Prostate gland (tissue), 2 donors: ENCODE measurements around the gene TMEM63C.

ENCODE experiments used
- CTCF ChIP-seq, 4 experiments: fragments of 200-600 bp in 2 of 4; fragments of 450-650 bp in 2 of 4; sonication (generic) in 2 of 4; IDR thresholded peaks; 1 replicate in 3 of 4; 2 replicates in 1 of 4; pipeline ENCODE4 v1.5.1; 2016 to 2019; ENCODE audit warnings: antibody characterized with exemption in 4 of 4, mild to moderate bottlenecking in 2 of 4, moderate library complexity in 2 of 4
- POLR2A ChIP-seq: fragments of 450-650 bp; IDR thresholded peaks from one replicate; pipeline ENCODE4 v1.6.1; 2016; ENCODE audit warnings: antibody characterized with exemption, mild to moderate bottlenecking
- POLR2AphosphoS5 ChIP-seq: sonication (generic); formaldehyde crosslinking; IDR thresholded peaks from one replicate; pipeline ENCODE4 v1.6.1; 2017; ENCODE audit warnings: antibody characterized with exemption

- TF ChIP-seq CTCF (IDR thresholded peaks at IDR 0.05) (no peak), POLR2A (no peak), POLR2AphosphoS5 (no peak)
Observed at GRCh38 chr14:77259025-77259715, 77.6 kb downstream of the TMEM63C start.
